Lung (tissue), 12 donors: ENCODE results near the gene ATG7. TPM values are rescaled to one million over a fixed set of nuclear protein-coding genes. Genes with fewer than 3 reads are reported as not detected.
A peak's percentile ranks its signal among the peaks of the same experiment; 100 is the strongest.
"Not testable (repeated sequence)": the region's sequence is repeated elsewhere in the genome, so short reads cannot be mapped to it uniquely, and the experiment has no call there.

Source experiments
- ATAC-seq: fragments of 200-7000 bp; cut with Tn5 transposase; one replicate; pipeline ENCODE4 v1.9.1; 2020; ENCODE audit warnings: moderate number of reproducible peaks; ENCODE audit not compliant: insufficient read depth, low FRiP score
- DNase-seq, 3 donors: peaks; one replicate each; pipeline ENCODE4 v3.0.0-alpha.2; 2013 to 2017
- H3K27ac ChIP-seq, 2 donors: one replicate each; pipeline ENCODE4 v1.5.1; 2013; ENCODE audit warnings: mild to moderate bottlenecking in 2 of 2, moderate library complexity in 2 of 2, control low read depth in 1 of 2, inconsistent platforms in 1 of 2, low read depth in 1 of 2, low read length in 1 of 2
- H3K27me3 ChIP-seq, 3 donors: one replicate each; pipeline ENCODE4 v1.5.1; 2013; ENCODE audit warnings: low read length in 2 of 3; ENCODE audit not compliant: control insufficient read depth in 3 of 3, insufficient read depth in 3 of 3
- H3K36me3 ChIP-seq, 4 donors: one replicate each; pipeline ENCODE4 v1.5.1; 2013; ENCODE audit warnings: low read length in 4 of 4, mild to moderate bottlenecking in 1 of 4, moderate library complexity in 1 of 4; ENCODE audit not compliant: control insufficient read depth in 4 of 4, insufficient read depth in 4 of 4
- H3K4me1 ChIP-seq, 5 donors: one replicate each; pipeline ENCODE4 v1.5.1; 2013; ENCODE audit warnings: low read length in 5 of 5, mild to moderate bottlenecking in 2 of 5, moderate library complexity in 1 of 5; ENCODE audit not compliant: control insufficient read depth in 5 of 5, insufficient read depth in 5 of 5
- H3K4me3 ChIP-seq: one replicate; pipeline ENCODE4 v1.5.1; 2013; ENCODE audit warnings: mild to moderate bottlenecking, control low read depth, moderate library complexity
- H3K9ac ChIP-seq, 2 donors: one replicate each; pipeline ENCODE4 v1.5.1; 2013; ENCODE audit warnings: low read length in 2 of 2, control low read depth in 1 of 2; ENCODE audit not compliant: insufficient read depth in 1 of 2
- H3K9me3 ChIP-seq, 4 donors: one replicate each; pipeline ENCODE4 v1.5.1; 2013; ENCODE audit warnings: low read length in 3 of 4, mild to moderate bottlenecking in 1 of 4, moderate library complexity in 1 of 4; ENCODE audit not compliant: control insufficient read depth in 4 of 4, insufficient read depth in 3 of 4
- WGBS, 2 donors: extraction: QIAGEN DNeasy Blood & Tissue Kit; methylation state at CpG; one replicate each; pipeline ENCODE4 v1.1.7; 2013; 5-methylcytosine and 5-hydroxymethylcytosine counted together
- polyA plus RNA-seq, 2 donors: library from polyadenylated mRNA; stranded (reverse); fragments of 200-250 nt; gene quantifications; one replicate each; pipeline ENCODE4 v1.2.1, GENCODE V29; 2013
- total RNA-seq, 2 donors: library from RNA; depleted of rRNA in 1 of 2; stranded (reverse); fragments of >200 nt in 1 of 2; gene quantifications; one replicate each; pipeline ENCODE4 v1.2.1, GENCODE V29; 2014 to 2021
- TF ChIP-seq, protein P1 (sequence below): IDR thresholded peaks from 2 replicates; pipeline ENCODE4 v1.5.1; 2012; ENCODE audit warnings: mild to moderate bottlenecking; ENCODE audit errors: control extremely low read depth, extremely low read depth
- donor health status: control.
- donor health status: control.
- donor health status: Bipolar disorder and iron deficiency.
- donor health status: healthy.
- donor health status: DM: yes; HTN: yes; CAD: no.

The ATG7 gene
- total and polyA plus RNA-seq, 4 donors = 11.2 to 72.0 (median 53.3) TPM

DNA sequence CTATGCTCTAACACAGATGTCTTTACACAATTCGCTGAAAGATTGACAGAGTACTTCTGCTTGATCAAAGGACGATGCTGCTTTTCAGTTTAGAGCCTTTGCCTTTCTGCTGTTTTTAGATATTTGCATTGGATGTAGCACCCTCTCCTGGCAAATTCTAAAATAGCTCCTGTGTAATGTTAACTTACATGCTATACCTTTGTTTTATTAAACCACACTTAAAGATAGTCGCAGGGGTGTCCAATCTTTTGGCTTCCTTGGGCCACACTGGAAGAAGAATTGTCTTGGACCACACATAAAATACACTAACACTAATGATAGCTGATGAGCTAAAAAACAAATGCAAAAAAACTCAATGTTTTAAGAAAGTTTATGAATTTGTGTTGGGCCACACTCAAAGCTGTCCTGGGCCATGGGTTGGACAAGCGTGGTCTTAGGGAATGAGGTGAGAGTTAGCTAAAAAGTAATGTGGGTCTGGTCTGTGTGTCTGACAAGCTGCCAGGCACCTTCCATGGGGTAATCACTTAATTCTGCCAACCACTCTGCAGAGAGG, 62.9 kb downstream of the ATG7 start:
- 40 to 51% methylated on average over 4 of the region's 4 CpGs for WGBS, 2 donors
- TF ChIP-seq, protein P1, sequence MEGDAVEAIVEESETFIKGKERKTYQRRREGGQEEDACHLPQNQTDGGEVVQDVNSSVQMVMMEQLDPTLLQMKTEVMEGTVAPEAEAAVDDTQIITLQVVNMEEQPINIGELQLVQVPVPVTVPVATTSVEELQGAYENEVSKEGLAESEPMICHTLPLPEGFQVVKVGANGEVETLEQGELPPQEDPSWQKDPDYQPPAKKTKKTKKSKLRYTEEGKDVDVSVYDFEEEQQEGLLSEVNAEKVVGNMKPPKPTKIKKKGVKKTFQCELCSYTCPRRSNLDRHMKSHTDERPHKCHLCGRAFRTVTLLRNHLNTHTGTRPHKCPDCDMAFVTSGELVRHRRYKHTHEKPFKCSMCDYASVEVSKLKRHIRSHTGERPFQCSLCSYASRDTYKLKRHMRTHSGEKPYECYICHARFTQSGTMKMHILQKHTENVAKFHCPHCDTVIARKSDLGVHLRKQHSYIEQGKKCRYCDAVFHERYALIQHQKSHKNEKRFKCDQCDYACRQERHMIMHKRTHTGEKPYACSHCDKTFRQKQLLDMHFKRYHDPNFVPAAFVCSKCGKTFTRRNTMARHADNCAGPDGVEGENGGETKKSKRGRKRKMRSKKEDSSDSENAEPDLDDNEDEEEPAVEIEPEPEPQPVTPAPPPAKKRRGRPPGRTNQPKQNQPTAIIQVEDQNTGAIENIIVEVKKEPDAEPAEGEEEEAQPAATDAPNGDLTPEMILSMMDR = peak; percentile 37
- H3K27ac ChIP-seq = no peak overlapping the region
- H3K9ac ChIP-seq = no peak overlapping the region
- ATAC-seq (no peak), DNase-seq (peak in 2 of 3 donors; percentile 77 to 87)
- no peaks in the 10 kb centered on the region for H3K9me3 ChIP-seq
- no peak overlapping the region for H3K4me3 ChIP-seq
- H3K27me3 ChIP-seq = no peaks in the 10 kb centered on the region
- no peaks in the 10 kb centered on the region for H3K4me1 ChIP-seq
- peaks cover 0 to 8% (median 4%) of the 10 kb centered on the region in 4 donors for H3K36me3 ChIP-seq

DNA sequence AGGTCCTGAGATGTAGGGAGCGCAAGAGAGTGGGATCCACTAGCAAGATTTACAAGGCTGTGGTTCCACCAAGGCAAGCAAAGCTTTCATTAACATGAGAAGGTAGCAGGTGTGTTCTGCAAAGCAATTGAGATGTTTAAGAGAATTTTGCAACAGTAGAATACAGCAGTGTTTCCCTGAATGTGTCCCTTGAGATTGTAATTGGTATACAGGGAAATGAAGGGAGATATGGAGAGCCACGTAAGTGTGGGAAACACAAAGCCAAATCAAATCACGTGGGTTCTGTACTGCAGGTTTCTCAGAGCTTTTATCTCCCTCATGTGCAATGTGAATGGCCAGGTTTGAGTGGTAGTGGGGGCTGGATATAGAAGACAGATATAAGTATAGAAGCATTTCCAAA, 67.3 kb downstream of the ATG7 start:
- DNase-seq = no peak
- H3K27me3 ChIP-seq = no peaks in the 10 kb centered on the region
- H3K4me1 ChIP-seq = no peaks in the 10 kb centered on the region
- no peak overlapping the region for H3K4me3 ChIP-seq
- TF ChIP-seq, protein P1 = no peak
- peaks cover 0 to 12% (median 6%) of the 10 kb centered on the region in 4 donors for H3K36me3 ChIP-seq
- 90 to 98% methylated on average over 3 of the region's 3 CpGs for WGBS, 2 donors
- no peak for ATAC-seq
- H3K9me3 ChIP-seq = no peaks in the 10 kb centered on the region
- H3K27ac ChIP-seq = no peak overlapping the region
- H3K9ac ChIP-seq = no peak overlapping the region

DNA sequence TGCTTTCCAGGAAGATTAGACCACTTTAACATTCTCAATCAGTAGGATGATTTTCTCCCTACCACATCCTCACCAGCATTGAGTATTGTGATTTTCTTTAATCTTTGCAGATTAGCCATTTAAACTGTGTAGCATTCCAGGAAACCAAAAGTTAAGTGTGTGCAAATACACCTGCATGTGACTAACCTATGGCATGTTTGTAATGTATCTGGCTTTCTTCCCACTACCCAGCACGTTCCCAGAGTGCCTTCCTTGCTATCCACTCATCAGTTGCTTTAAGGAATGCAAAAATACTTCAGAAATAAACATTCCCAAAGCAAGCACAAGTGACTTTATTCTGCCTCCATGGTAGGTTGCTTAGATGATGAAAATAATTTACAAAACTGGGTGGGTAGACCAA, 74.2 kb downstream of the ATG7 start:
- H3K36me3 ChIP-seq = peaks cover 5 to 25% (median 11%) of the 10 kb centered on the region in 4 donors
- H3K9ac ChIP-seq = no peak overlapping the region
- no peak for ATAC-seq
- 67 to 79% methylated on average over 1 of the region's 1 CpG for WGBS, 2 donors
- H3K4me3 ChIP-seq = no peak overlapping the region
- H3K27me3 ChIP-seq = no peaks in the 10 kb centered on the region
- peaks cover 0 to 12% (median 0%) of the 10 kb centered on the region in 5 donors for H3K4me1 ChIP-seq
- H3K27ac ChIP-seq = no peak overlapping the region
- TF ChIP-seq, protein P1 = no peak
- peaks cover 0 to 3% (median 0%) of the 10 kb centered on the region in 4 donors for H3K9me3 ChIP-seq
- DNase-seq = no peak

DNA sequence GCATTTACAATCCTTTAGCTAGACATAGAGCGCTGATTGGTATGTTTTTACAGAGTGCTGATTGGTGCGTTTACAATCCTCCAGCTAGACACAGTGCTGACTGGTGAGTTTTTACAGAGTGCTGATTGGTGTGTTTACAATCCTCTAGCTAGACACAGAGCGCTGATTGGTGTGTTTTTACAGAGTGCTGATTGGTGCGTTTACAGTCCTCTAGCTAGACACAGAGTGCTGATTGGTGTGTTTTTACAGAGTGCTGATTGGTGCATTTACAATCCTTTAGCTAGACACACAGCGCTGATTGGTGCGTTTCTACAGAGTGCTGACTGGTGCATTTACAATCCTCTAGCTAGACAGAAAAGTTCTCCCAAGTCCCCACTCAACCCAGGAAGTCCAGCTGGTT, 76.7 kb downstream of the ATG7 start:
- H3K9ac ChIP-seq, ATAC-seq, H3K27ac ChIP-seq, H3K9me3 ChIP-seq, H3K27me3 ChIP-seq, DNase-seq, H3K4me3 ChIP-seq: not testable (repeated sequence)
- Histone ChIP-seq H3K4me1 (peaks cover 0 to 12% (median 0%) of the 10 kb centered on the region in 5 donors), H3K36me3 (peaks cover 6 to 22% (median 11%) of the 10 kb centered on the region in 4 donors)
- WGBS, 2 donors = 98 to 99% methylated on average over 6 of the region's 6 CpGs
